GM13977 (cell line): ENCODE results near the gene VMP1.
A peak's percentile ranks its signal among the peaks of the same experiment; 100 is the strongest.
"Not testable (repeated sequence)": the region's sequence is repeated elsewhere in the genome, so short reads cannot be mapped to it uniquely, and the experiment has no call there.

Source experiments
- DNase-seq: peaks from one replicate; pipeline ENCODE4 v3.0.0; 2012; ENCODE audit warnings: low spot score
- in situ Hi-C: fragments of 300-500 bp; cut with MboI; formaldehyde crosslinking; loops from one replicate; pipeline ENCODE4 v1.12.0; 2022; ENCODE audit warnings: low sequenced_read_pairs, low pct_unique_long_range_greater_than_20kb, mixed read lengths, inconsistent platforms; ENCODE audit not compliant: unreplicated experiment
- TF ChIP-seq, protein P1 (sequence below): IDR thresholded peaks from 2 replicates; pipeline ENCODE4 v1.5.1; 2012; ENCODE audit warnings: mild to moderate bottlenecking, control low read depth; ENCODE audit not compliant: insufficient read depth; ENCODE audit errors: extremely low read depth, missing control alignments

Gene VMP1

DNA sequence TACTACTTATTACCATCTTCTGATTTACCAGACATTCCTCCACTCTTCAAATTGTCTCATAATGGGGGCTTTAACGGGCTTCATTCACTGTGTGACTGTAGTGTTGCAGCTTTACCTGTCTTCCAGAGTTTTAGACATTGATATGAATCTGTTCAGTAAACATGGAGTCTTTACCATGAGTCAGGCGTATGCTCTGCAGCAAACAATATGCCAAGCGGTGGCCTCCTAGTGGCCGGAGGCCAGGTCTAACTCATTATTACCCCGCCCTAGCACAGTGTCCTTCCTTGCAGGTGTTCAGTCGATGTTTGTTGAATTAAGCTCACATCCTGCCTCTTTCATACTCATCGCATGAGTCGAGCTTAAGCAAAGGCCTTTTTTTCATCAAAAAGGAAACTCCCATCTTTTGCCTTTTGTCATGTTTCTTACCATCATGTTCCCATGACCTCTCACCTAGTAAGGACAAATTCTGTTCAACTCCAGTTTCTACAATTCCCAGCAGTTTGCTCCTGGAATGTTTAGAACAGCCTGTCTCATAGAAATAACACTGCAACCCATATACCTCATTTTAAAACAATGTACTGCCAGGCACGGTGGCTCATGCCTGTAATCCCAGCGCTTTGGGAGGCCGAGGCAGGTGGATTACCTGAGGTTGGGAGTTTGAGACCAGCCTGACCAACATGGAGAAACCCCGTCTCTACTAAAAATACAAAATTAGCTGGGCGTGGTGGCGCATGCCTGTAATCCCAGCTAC is 145.9 kb downstream of the VMP1 start:
- in situ Hi-C loops = no loop called here
- TF ChIP-seq, protein P1, sequence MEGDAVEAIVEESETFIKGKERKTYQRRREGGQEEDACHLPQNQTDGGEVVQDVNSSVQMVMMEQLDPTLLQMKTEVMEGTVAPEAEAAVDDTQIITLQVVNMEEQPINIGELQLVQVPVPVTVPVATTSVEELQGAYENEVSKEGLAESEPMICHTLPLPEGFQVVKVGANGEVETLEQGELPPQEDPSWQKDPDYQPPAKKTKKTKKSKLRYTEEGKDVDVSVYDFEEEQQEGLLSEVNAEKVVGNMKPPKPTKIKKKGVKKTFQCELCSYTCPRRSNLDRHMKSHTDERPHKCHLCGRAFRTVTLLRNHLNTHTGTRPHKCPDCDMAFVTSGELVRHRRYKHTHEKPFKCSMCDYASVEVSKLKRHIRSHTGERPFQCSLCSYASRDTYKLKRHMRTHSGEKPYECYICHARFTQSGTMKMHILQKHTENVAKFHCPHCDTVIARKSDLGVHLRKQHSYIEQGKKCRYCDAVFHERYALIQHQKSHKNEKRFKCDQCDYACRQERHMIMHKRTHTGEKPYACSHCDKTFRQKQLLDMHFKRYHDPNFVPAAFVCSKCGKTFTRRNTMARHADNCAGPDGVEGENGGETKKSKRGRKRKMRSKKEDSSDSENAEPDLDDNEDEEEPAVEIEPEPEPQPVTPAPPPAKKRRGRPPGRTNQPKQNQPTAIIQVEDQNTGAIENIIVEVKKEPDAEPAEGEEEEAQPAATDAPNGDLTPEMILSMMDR = peak; percentile 46
- DNase-seq = no peak

GRCh38 chr17:59853919-59854729 is 146.7 kb downstream of the VMP1 start:
- DNase-seq, in situ Hi-C loops: not testable (repeated sequence)

DNA sequence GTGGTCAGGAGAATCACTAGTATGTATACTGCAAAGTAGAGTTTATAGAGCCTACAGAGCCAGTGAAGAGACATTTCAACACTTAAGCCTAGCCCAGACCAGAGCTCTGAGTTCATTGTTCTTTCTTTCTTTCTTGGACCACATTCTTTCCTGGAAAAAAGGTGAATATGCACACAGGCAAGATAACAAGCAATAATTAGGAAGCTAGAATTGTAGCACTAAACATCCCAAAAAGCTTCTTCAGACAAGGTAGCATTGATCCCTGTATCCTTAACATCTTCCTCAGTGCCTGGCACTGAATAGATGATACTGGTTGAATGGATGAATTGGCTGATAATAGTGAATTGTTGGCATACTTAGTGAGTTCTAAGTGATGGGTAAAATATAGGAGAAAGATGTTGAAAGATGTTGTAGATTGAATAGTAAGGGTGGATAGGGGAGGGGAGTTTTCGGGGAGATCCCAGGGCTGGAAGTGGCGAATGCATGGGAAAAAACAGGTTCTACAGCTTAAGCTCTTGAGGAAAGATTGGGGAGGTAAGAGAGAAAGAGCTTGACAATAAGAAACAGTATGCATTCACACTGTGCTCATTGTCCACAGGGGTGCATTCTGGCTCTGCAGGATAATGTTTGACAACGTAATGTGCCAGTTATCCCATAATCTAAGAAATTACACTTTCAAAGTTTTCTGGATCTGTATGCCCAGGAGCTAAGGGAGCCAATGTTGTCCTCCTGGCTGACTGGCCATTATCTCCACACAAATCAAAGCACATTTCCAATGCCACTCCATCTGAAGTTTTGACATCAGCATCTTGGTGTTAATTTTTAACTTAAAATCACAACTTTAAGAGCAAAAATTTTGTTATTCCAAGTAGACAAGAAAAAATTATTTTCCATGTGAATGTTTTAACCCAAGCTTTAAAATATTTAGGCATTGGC is 149.7 kb downstream of the VMP1 start:
- DNase-seq = no peak
- TF ChIP-seq, protein P1 = no peak
- in situ Hi-C loops = no loop called here

DNA sequence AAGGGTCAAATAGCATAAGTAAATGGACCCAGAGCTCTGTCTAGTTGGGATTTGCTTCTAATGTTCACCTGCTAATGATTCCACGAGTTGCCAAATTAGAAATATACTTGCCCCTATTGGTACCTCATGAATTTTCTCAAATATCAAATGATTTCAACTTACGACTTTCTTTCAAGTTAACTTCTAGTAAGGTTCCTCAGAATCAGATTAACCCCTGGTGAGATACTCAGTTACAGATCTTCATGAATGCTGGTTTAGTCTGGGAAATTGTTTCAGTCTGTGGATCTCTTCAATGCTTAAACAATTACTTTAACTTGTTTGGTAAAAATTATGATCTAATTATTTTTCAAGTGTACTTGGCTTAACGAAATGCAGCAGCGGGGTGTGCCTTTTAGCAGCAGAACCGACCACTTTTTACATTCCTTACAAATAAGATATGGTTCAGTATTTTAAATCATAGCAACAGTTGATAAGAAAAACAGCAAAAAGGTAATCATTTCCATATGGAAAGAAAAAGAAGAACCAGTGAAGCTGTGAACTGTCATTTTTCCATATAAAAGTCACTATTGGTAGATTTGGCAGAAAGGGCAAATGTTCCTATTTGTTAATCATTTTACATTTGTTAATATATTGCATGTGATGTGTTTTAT is 150.8 kb downstream of the VMP1 start:
- in situ Hi-C loops = no loop called here
- TF ChIP-seq, protein P1 = no peak
- DNase-seq = no peak

- TF ChIP-seq, protein P1 = no peak
- DNase-seq = no peak
- in situ Hi-C loops = no loop called here
Observed at GRCh38 chr17:59858932-59859331, 151.5 kb downstream of the VMP1 start.

DNA sequence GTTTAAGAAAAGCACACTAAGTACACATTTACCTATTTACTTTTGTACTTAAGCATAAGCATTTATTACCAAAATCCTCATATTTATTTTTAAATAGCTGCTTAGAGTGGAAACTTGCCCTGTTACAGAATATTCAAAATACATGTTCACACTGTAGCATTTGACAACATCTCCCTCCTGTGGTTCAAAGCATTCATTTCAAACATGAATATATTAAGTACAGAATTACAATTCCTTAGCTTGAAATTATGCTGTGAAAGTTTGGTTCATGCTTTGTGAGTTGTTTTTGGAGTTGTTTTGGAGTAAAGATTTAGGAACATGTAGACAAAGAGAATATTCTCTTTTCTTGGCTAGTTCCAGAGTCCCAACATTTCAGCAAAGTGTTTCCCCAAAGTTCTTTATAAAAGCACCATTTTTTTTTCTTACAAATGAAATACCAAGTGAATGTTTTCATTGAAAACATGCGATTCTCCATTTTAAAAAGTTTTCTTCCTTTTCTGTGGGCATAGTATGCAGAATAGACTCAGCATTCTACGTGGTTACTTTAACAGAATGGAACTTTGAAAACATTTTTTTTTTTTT is 152.1 kb downstream of the VMP1 start:
- in situ Hi-C loops = loop anchor here (10.0 kb wide), 1 partner anchor 115 kb away; no protein-coding TSS in a partner anchor
- TF ChIP-seq, protein P1 = peak; percentile 65
- DNase-seq = peak; percentile 15
